Right lobe of liver (tissue), 6 donors: Measurements from ENCODE around the gene CBX5. TPM values are rescaled to one million over a fixed set of nuclear protein-coding genes. Genes with fewer than 3 reads are reported as not detected.

Source experiments
- ATAC-seq, 4 donors: fragments of 200-7000 bp; cut with Tn5 transposase; one replicate each; pipeline ENCODE4 v1.9.1; 2020; ENCODE audit warnings: mild to moderate bottlenecking in 4 of 4, moderate library complexity in 4 of 4
- DNase-seq, 3 donors: peaks; one replicate each; pipeline ENCODE4 v3.0.0-alpha.2; 2020
- H3K27ac ChIP-seq, 3 donors: fragments of 200-600 bp; one replicate each; pipeline ENCODE4 v1.8.0; 2022
- H3K27me3 ChIP-seq, 2 donors: fragments of 200-600 bp; one replicate each; pipeline ENCODE4 v1.8.0; 2022
- H3K36me3 ChIP-seq, 4 donors: fragments of 200-600 bp; sonication (generic) in 1 of 4; one replicate each; pipeline versions ENCODE4 v1.5.1 to v1.8.0; 2017 to 2022; ENCODE audit warnings: control low read depth in 1 of 4
- H3K4me1 ChIP-seq, 4 donors: fragments of 200-600 bp; sonication (generic) in 1 of 4; one replicate each; pipeline versions ENCODE4 v1.5.1 to v1.8.0; 2017 to 2022; ENCODE audit warnings: control low read depth in 1 of 4
- H3K4me3 ChIP-seq, 3 donors: fragments of 200-600 bp; one replicate each; pipeline ENCODE4 v1.8.0; 2022
- H3K9me3 ChIP-seq, 4 donors: fragments of 200-600 bp; sonication (generic) in 1 of 4; one replicate each; pipeline versions ENCODE4 v1.5.1 to v1.8.0; 2017 to 2022; ENCODE audit warnings: control low read depth in 1 of 4
- CTCF ChIP-seq, 4 donors: fragments of 200-600 bp in 3 of 4; fragments of 450-650 bp in 1 of 4; IDR thresholded peaks; one replicate each; pipeline versions ENCODE4 v1.5.1 to v1.8.0; 2016 to 2022; ENCODE audit warnings: antibody characterized with exemption in 4 of 4, mild to moderate bottlenecking in 2 of 4
- POLR2A ChIP-seq: fragments of 450-650 bp; IDR thresholded peaks from one replicate; pipeline ENCODE4 v1.6.1; 2017; ENCODE audit warnings: antibody characterized with exemption, mild to moderate bottlenecking
- WGBS: methylation state at CpG from one replicate; pipeline ENCODE4 v1.1.6; 2018; ENCODE audit warnings: low coverage, low lambda C conversion rate; ENCODE audit not compliant: insufficient coverage; ENCODE audit errors: missing lambda C conversion rate; 5-methylcytosine and 5-hydroxymethylcytosine counted together
- intact Hi-C, 2 donors: fragments of 100-400 bp; cut with DNase I; formaldehyde crosslinking; loops; one replicate each; pipeline versions ENCODE4 v1.11.2 to v1.14.1; 2022
- total RNA-seq, 6 experiments: library from RNA; depleted of rRNA in 2 of 6; stranded (reverse); fragments of >200 nt in 2 of 6; fragmentation: NEBNext Ultra II Directional in 3 of 6; extraction: Animal tissue kit (Norgen Biotek cat#: 25700) in 3 of 6; gene quantifications; one replicate each; pipeline versions ENCODE4 v1.1.0 to v1.2.4, GENCODE V29; 2016 to 2023
- donor health status: DM: no; HTN: yes; CAD: no.
- donor health status: DM: no; HTN: no; CAD: no.
- donor health status: DM: no; HTN: no; CAD: no.
- donor health status: DM: no; HTN: yes; CAD: no.
- donor health status: DM: no; HTN: yes; CAD: no.

The CBX5 gene
- total RNA-seq, 6 experiments from 2014 or later = 14.4 to 23.7 (median 20.1) TPM

GRCh38 chr12:54246011-54246641 is 33.8 kb downstream of the CBX5 start:
- no peak overlapping the region for H3K4me3 ChIP-seq

GRCh38 chr12:54240971-54241588 is 38.8 kb downstream of the CBX5 start:
- intact Hi-C loops = no loop called here
- ATAC-seq = no peak
- Histone ChIP-seq H3K36me3 (peaks cover 0 to 22% (median 12%) of the 10 kb centered on the region in 4 donors), H3K4me3 (no peak overlapping the region), H3K9me3 (no peaks in the 10 kb centered on the region), H3K27ac (no peak overlapping the region), H3K4me1 (no peaks in the 10 kb centered on the region), H3K27me3 (no peaks in the 10 kb centered on the region)
- WGBS = 79% methylated on average over 2 of the region's 2 CpGs
- TF ChIP-seq POLR2A = no peak
- TF ChIP-seq CTCF (IDR thresholded peaks at IDR 0.05) = no peak
- DNase-seq = no peak

More at GRCh38 chr12:54246011-54246641, 33.8 kb downstream of the CBX5 start:
- no peaks in the 10 kb centered on the region for H3K9me3 ChIP-seq
- intact Hi-C loops = no loop called here
- no peak overlapping the region for H3K27ac ChIP-seq
- DNase-seq (no peak), ATAC-seq (no peak)
- no peaks in the 10 kb centered on the region for H3K4me1 ChIP-seq
- H3K36me3 ChIP-seq = peaks cover 0 to 23% (median 9%) of the 10 kb centered on the region in 4 donors
- no peaks in the 10 kb centered on the region for H3K27me3 ChIP-seq
- TF ChIP-seq CTCF (IDR thresholded peaks at IDR 0.05) (no peak), POLR2A (no peak)
- WGBS = 97% methylated on average over 4 of the region's 6 CpGs

- WGBS = 50% methylated on average over 2 of the region's 2 CpGs
- Histone ChIP-seq H3K36me3 (peaks cover 0 to 22% (median 9%) of the 10 kb centered on the region in 4 donors), H3K4me1 (no peaks in the 10 kb centered on the region), H3K4me3 (no peak overlapping the region), H3K27me3 (no peaks in the 10 kb centered on the region), H3K27ac (no peak overlapping the region), H3K9me3 (no peaks in the 10 kb centered on the region)
- no peak for TF ChIP-seq CTCF (IDR thresholded peaks at IDR 0.05)
- TF ChIP-seq POLR2A = no peak
- intact Hi-C loops = no loop called here
- ATAC-seq (no peak), DNase-seq (no peak)
Measured at GRCh38 chr12:54240129-54240528, 39.8 kb downstream of the CBX5 start.

GRCh38 chr12:54239620-54240019 is 40.3 kb downstream of the CBX5 start:
- no peaks in the 10 kb centered on the region for H3K9me3 ChIP-seq
- DNase-seq (no peak), ATAC-seq (no peak)
- H3K27me3 ChIP-seq = no peaks in the 10 kb centered on the region
- no peaks in the 10 kb centered on the region for H3K4me1 ChIP-seq
- TF ChIP-seq CTCF (IDR thresholded peaks at IDR 0.05) (no peak), POLR2A (no peak)
- H3K27ac ChIP-seq = no peak overlapping the region
- peaks cover 0 to 20% (median 9%) of the 10 kb centered on the region in 4 donors for H3K36me3 ChIP-seq
- no peak overlapping the region for H3K4me3 ChIP-seq
- intact Hi-C loops = no loop called here
